ENCODE measurements around the gene PRDM15.

DNA sequence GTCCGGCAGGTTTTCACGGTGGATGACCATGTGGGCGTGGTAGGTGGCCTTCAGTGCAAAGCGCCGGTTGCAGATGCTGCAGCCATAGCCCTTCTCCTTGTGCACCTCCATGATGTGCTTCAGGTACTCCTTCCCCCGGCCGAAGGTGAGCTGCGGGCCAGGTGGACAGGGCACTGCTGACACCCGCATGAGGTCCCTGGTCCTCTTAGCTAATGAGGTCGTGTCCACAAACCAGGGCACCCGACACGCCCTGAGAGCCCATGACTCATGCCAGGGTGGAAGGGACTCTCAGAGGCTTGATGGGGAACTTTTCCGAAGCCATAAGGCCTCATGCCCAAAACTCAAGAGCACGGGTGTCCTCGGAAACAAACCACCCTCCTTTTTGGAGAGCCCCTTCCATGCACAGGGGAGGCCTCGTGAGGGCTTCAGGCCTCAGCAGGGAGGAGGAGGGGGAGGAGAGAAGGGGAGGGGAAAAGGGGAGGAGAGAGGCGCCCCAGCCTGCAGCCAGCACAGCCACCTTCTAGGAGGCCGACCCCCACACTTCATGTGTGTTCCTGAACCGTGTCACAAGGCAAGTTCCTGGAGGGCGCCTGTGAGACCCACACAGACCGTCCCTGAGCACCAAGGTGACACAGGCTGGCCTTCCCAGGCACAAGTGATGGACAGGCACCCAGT is 57.9 kb downstream of the PRDM15 start:
- TF ChIP-seq, protein P1, sequence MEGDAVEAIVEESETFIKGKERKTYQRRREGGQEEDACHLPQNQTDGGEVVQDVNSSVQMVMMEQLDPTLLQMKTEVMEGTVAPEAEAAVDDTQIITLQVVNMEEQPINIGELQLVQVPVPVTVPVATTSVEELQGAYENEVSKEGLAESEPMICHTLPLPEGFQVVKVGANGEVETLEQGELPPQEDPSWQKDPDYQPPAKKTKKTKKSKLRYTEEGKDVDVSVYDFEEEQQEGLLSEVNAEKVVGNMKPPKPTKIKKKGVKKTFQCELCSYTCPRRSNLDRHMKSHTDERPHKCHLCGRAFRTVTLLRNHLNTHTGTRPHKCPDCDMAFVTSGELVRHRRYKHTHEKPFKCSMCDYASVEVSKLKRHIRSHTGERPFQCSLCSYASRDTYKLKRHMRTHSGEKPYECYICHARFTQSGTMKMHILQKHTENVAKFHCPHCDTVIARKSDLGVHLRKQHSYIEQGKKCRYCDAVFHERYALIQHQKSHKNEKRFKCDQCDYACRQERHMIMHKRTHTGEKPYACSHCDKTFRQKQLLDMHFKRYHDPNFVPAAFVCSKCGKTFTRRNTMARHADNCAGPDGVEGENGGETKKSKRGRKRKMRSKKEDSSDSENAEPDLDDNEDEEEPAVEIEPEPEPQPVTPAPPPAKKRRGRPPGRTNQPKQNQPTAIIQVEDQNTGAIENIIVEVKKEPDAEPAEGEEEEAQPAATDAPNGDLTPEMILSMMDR (IDR thresholded peaks at IDR 0.05), result no peak
- TF ChIP-seq POLR2A (IDR thresholded peaks at IDR 0.05), result no peak
- TF ChIP-seq EP300 (IDR thresholded peaks at IDR 0.05), result no peak
- TF ChIP-seq POLR2AphosphoS5 (IDR thresholded peaks at IDR 0.05), result no peak

Measured in suprapubic skin (tissue), 4 donors.